Bronchial epithelial cell (primary cell): ENCODE results near the gene ADI1. TPM values are rescaled to one million over a fixed set of nuclear protein-coding genes. Genes with fewer than 3 reads are reported as not detected.
"Not testable (repeated sequence)": the region's sequence is repeated elsewhere in the genome, so short reads cannot be mapped to it uniquely, and the experiment has no call there.

Experiments used
- DNase-seq: peaks from one replicate; pipeline ENCODE4 v3.0.0-alpha.2; 2010; ENCODE audit warnings: low read depth
- FAIRE-seq: peaks from 2 replicates; lab custom pipeline; 2011; peaks lifted over from hg19 to GRCh38; lab: Jason Lieb, UNC
- H3K27me3 ChIP-seq: 2 replicates; pipeline ENCODE4 v1.5.1; 2011; ENCODE audit warnings: low read length; ENCODE audit not compliant: control insufficient read depth, insufficient read depth
- H3K36me3 ChIP-seq: 2 replicates; pipeline ENCODE4 v1.5.1; 2011; ENCODE audit warnings: low read length; ENCODE audit not compliant: control insufficient read depth, insufficient read depth
- H3K4me3 ChIP-seq: 2 replicates; pipeline ENCODE4 v1.5.1; 2011; ENCODE audit warnings: mild to moderate bottlenecking, low read depth, low read length, control low read depth
- total RNA-seq: library from RNA; depleted of rRNA; stranded (reverse); fragments of >200 nt; gene quantifications from 2 replicates; pipeline ENCODE4 v1.2.1, GENCODE V29; 2014
- TF ChIP-seq, protein P1 (sequence below): IDR thresholded peaks from 2 replicates; pipeline ENCODE4 v1.5.1; 2011; ENCODE audit warnings: mild to moderate bottlenecking, moderate library complexity, low read length, control low read depth, inconsistent platforms; ENCODE audit not compliant: insufficient read depth, severe bottlenecking

Gene ADI1
- total RNA-seq, 1 donor from 2014 or later, result 29.5 TPM

DNA sequence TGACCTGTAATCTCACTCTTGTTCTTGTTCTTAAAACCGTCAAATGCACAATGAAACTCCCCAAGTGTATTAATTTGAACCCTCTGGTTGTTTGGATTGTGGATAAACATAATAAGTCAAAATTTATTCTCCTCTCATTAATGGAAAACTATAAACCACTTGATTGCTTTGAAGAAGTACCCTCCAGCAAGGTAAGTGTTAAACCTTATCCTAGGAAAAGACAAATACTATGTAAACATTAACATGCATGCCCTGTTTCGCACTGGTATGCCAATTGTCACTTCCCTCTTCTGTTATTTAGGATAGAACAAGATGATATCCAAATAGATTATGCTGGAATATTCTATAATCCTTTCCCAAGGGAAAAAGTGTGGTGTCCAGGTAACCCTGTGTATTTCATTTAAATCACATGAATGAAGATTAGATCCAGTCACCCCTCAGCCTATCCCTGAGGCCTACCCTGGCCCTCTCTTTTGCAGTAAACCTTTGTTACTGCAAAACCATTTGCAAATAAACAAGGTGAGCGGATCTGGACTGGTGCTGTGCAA, 1.3 kb downstream of the ADI1 start:
- H3K36me3 ChIP-seq, result no peaks in the 10 kb centered on the region
- H3K4me3 ChIP-seq, result peak overlapping the region; percentile 88
- no peak for FAIRE-seq
- DNase-seq, result peak; percentile 15
- TF ChIP-seq, protein P1, sequence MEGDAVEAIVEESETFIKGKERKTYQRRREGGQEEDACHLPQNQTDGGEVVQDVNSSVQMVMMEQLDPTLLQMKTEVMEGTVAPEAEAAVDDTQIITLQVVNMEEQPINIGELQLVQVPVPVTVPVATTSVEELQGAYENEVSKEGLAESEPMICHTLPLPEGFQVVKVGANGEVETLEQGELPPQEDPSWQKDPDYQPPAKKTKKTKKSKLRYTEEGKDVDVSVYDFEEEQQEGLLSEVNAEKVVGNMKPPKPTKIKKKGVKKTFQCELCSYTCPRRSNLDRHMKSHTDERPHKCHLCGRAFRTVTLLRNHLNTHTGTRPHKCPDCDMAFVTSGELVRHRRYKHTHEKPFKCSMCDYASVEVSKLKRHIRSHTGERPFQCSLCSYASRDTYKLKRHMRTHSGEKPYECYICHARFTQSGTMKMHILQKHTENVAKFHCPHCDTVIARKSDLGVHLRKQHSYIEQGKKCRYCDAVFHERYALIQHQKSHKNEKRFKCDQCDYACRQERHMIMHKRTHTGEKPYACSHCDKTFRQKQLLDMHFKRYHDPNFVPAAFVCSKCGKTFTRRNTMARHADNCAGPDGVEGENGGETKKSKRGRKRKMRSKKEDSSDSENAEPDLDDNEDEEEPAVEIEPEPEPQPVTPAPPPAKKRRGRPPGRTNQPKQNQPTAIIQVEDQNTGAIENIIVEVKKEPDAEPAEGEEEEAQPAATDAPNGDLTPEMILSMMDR, result no peak
- H3K27me3 ChIP-seq, result no peaks in the 10 kb centered on the region

DNA sequence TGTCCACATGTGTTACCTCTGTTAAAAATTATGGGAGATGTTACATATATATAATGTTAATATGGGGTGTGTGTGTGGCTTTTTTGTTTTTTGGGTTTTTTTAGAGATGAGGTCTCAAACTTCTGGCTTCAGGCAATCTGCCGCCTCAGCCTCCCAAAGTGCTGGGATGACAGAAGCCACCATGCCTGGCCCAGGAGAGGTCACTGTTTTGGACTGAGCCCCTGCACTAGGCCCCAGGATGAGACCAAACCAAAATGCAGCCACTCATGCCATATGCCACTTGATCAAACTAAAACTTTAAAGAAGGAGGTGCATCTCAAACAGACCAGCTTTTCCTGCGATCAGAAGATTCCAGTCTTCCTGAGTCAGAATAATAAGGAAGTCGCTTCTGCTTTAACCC, 2.5 kb downstream of the ADI1 start:
- Histone ChIP-seq H3K36me3 (peaks cover 5% of the 10 kb centered on the region), H3K27me3 (no peaks in the 10 kb centered on the region), H3K4me3 (no peak overlapping the region)
- no peak for FAIRE-seq
- TF ChIP-seq, protein P1, result no peak
- DNase-seq, result no peak

DNA sequence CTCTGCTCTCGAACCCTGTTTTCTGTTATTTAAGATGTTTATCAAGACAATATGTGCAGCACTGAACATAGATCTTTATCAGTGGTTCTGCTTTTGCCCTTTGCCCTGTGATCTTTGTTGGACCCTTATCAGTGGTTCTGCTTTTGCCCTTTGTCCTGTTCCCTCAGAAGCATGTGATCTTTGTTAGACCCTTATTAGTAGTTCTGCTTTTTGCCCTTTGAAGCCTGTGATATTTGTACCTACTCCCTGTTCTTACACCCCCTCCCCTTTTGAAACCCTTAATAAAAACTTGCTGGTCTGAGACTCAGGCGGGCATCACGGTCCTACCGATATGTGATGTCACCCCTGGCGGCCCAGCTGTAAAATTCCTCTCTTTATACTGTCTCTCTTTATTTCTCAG, 3.9 kb downstream of the ADI1 start:
- DNase-seq, FAIRE-seq, H3K27me3 ChIP-seq, H3K4me3 ChIP-seq, H3K36me3 ChIP-seq: not testable (repeated sequence)

DNA sequence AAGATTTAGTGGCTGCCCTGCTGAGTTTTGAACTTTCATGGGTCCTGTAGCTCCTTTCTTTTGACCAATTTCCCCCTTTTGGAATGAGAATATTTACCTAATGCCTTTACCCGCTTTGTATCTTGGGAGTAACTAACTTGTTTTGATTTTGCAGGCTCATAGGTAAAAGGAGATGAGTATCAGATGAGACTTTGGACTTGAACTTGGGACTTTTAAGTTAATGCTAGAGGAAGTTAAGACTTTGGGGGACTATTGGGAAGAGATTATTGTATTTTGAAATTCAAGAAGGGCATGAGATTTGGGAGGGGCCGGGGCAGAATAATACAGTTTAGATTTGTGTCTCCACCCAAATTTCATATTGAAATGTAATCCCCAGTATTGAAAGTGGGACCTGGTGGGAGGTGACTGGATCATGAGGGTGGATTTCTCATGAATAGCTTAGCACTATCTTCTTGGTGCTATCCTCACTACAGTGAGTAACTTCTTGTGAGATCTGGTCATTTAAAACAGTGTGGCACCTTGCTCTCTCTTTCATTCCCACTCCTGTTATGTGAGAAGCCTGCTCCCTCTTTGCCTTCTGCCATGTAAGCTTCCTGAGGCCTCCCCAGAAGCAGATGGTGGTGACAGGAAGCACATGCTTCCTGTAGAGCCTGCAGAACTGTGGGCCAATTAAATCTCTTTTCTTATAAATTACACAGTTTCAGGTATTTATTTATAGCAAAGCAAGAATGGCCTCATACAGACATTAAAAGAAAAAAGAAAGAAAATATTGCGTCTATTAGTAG, 6.1 kb downstream of the ADI1 start:
- no peak for DNase-seq
- H3K36me3 ChIP-seq, result peaks cover 6% of the 10 kb centered on the region

DNA sequence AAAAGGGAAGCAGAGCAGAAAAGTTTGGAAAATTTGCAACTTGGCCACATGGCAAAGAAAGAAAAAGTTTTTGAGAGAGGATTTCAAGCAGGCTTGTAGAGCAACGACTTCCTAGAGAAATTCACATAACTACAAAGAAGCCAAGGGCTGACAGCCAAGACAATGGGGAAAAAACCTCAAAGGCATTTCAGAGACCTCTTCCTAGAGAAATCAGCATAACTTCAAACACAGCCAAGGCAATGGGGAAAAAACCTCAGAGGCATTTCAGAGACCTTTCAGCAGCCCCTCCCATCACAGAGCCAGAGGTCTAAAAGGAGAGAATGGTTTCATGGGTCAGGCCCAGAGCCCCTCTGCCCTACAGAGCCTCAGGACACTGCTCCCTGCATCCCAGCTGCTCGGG, 7.2 kb downstream of the ADI1 start:
- TF ChIP-seq, protein P1, result no peak
- H3K36me3 ChIP-seq, result peaks cover 6% of the 10 kb centered on the region
- FAIRE-seq (no peak), DNase-seq (no peak)
- no peak overlapping the region for H3K4me3 ChIP-seq
- no peaks in the 10 kb centered on the region for H3K27me3 ChIP-seq

More for the DNA sequence above, 6.1 kb downstream of the ADI1 start:
- Histone ChIP-seq H3K4me3 (no peak overlapping the region), H3K27me3 (no peaks in the 10 kb centered on the region)
- no peak for FAIRE-seq
- TF ChIP-seq, protein P1, result no peak

DNA sequence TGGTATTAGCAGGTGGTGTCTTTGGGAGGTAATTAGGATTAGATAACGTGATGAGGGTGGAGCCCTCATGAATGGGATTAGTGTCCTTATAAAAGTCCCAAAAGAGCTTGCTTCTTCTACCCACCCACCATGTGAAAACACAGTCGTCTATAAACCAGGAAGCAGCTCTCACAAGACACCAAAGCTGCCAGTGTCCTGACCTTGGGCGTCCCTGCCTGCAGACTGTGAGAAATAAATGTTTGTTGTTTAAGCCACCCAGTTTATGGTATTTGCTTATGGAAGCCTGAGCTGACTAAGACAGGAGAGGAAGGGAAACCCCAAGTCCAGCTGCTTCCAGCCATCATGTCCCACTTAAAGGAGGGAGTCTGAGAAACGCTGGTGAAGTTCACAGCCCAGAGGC, 13.6 kb downstream of the ADI1 start:
- Histone ChIP-seq H3K27me3 (no peaks in the 10 kb centered on the region), H3K36me3 (peaks cover 3% of the 10 kb centered on the region), H3K4me3 (no peak overlapping the region)
- TF ChIP-seq, protein P1, result no peak
- no peak for DNase-seq
- no peak for FAIRE-seq
